Stromal cell of bone marrow (primary cell): ENCODE results near the gene RGS7.

Experiments used
- DNase-seq: peaks from one replicate; pipeline ENCODE4 v3.0.0-alpha.2; 2012; ENCODE audit warnings: low read depth

RGS7 gene

GRCh38 chr1:240831922-240832321 lies 525.1 kb downstream of the RGS7 start:
- DNase-seq: no peak

DNA sequence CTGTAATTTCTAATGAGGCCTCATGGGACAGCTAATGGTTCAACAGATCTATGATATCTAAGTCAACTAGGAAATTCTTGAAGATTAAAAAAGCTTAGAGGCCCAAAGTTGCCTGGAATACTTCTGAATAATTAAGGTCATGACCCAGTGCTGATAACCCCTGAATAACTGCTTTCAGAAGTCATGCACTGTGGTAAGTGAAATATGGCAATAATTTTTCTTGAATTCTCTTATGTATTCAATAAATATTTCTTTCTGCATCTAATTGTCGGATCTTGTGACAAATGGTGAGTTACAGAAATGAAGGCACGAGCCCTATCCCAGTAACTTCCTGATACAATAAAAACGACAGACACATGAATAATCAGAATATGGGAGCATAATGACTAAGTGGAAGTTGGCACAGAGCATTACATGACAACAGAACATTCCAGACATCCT lies 525.8 kb downstream of the RGS7 start:
- DNase-seq: peak; percentile 73

DNA sequence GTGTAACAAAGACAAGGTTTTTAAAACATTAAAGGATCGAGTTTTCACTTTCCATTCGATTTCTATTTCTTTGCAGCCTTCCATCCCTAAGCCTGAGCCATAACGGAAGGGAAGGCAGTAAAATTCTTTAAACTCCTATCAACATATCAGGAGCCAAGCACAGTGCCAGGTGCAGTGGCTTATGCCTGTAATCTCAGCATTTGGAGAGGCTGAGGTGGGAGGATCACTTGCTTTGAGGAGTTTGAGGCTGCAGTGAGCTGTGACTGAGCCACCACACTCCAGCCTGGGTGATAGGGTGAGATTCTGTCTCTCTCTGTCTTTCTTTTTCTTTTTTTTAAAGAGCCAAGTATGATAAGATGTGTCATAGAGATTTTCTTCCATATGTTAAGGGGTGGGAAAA lies 527.5 kb downstream of the RGS7 start:
- DNase-seq: no peak

GRCh38 chr1:240827786-240828185 lies 529.2 kb downstream of the RGS7 start:
- no peak for DNase-seq

DNA sequence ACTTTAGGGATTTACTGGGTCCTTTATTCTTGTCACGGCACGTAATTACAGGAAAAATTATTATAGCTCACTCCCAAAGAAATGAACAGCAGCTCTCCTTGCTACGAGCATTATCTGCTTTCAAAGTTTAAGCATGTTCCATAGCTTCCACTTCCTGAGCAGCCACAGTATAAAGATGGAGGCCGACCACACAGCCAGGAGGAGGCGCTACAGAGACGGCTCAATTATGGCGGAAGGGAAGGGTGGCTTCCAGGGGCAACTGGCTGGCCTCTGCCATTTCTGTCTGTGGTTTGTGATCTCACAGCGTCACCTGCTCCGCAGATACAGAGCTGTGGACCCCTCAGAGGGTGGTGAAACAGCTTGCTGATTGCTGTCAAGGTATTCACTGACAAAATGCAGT lies 532.8 kb downstream of the RGS7 start:
- no peak for DNase-seq

GRCh38 chr1:240823357-240823756 lies 533.6 kb downstream of the RGS7 start:
- DNase-seq: no peak

GRCh38 chr1:240821925-240822324 lies 535.1 kb downstream of the RGS7 start:
- no peak for DNase-seq

GRCh38 chr1:240820816-240821215 lies 536.2 kb downstream of the RGS7 start:
- no peak for DNase-seq

- no peak for DNase-seq
These were observed 540.5 kb downstream of the RGS7 start for GRCh38 chr1:240816472-240816871.

DNA sequence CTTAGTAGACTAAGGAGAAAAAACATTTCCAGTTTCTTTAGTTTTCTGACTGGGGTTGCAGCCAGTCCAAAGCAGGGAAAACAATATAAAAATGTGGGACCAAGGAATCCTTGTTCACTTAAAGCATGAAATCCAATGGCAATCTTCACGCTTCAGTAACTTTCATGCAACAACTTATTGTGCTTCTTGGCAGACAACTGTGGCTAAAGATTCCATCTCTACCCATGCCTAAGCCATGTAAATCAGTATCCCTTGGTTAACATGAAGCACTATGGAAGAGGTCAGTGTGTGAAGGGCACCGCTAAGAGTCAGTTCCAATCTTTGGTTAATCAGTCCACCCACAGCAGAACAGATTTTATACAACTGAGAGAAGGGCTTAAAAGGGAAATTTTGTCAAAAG lies 543.3 kb downstream of the RGS7 start:
- no peak for DNase-seq

DNA sequence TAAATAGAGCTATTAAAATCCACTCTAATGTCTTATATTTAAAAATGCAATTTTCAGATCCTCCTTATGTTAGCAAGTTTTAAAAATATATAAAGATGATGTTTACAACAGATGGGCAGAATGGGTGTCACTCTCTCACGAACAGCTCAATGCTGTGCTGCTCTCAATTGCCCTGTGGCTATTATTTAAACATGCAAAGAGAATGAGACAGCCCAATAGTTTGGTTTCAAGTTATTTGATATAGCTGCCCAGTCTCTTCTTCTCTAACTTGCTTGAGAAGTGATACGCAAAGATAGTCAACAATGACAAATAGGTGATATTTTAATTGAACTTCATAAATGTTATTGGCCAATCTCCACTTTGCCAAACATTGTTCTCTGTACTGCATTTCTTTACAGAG lies 545.7 kb downstream of the RGS7 start:
- DNase-seq: no peak

- DNase-seq: no peak
These were observed 548.6 kb downstream of the RGS7 start for GRCh38 chr1:240808381-240808780.

DNA sequence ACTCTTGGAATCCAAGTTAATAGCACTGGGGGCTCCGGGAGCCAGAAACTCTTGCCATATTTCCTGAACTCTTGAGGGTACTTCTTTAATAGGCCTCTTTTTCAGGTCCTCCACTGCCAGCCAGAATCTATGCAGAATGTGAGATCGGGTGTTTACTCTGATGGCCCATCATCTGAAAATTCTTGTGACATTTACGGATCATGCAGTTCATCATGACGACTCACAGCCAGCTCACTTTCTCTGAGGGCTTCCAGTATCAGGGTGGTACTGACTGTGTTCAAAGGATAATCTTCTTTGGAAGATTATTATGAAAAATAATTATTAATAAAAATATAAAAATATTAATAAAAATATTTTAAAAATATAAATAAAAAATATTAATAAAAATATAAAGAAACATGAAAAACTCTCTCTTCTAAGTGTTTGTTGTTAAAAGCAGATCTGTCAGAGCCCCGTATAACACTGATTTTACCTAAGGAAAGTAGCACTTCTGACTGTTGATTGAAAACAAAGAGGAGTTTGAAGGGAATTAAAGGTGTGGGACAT lies 550.7 kb downstream of the RGS7 start:
- DNase-seq: no peak

DNA sequence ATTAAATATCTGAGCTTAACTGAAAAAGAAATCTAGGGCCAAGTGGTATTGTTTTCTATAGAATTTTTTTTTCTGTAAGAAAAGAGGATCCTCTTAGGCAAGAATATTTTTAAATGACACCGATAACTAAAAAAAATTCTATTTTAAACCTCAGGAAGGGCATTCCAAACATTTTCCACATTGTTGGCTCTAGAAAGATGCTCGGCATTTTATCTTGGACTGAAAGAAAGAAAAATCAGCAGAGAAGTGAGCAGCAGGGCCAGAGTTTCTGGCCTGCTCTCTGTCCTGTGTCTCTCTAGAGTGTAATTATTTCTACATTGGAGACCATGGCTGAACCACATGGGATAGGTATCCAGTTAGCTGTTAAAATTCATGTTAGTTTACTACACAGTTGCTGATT lies 552.5 kb downstream of the RGS7 start:
- DNase-seq: no peak

DNA sequence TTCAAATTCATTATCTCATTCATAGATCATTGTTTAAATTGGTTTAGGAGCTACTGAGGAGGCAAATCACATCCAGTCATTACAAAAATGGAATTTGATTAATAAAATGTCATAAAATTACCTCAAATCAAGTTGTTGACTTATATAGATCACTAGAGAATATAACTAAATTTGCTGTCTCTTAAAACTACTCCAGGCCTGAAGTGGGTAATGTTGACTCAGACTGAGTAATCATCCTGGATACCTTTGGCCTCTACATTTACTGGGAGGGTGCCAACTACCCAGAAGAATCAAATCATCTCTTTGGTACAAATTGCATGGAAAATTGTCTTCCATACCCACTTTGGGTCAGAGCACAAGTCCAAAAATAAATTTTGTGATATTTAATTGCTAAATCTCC lies 553.9 kb downstream of the RGS7 start:
- DNase-seq: peak; percentile 26

DNA sequence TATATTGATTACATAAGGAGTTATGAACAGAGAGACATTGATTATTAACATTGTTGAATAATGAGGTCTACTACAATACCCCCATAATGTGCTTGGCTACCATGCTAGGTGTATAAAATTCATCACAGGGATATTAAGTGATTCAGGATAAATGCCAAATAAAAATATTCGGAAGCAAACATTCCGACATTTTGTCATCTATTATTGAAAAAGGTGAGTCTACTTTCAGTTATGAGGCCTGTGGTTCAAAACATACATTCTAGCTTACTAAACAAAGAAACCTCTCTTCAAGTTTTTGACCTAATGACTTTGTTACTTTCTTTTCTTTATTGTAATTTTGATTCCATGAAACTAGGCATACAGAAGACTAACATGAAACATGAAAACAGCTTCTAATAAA lies 554.7 kb downstream of the RGS7 start:
- no peak for DNase-seq

DNA sequence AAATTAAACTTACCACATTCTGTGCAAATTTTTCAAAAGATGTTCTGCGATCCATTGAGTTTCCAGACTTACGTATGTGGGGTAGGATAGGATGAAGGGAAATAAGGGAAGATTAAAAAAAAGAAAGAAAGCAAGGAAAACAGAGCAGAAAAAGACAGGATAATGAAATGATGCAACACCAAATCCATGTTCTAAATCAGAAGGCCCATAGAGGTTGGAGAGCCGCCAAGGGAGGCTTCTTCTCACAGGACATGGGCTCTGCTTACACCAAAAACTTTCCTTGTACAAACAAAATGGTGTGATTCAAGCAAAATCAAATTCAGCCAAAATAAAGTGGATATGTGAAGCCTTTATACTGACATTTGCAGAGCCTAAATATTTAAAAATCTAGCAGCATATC lies 555.6 kb downstream of the RGS7 start:
- peak; percentile 46 for DNase-seq

GRCh38 chr1:240800291-240800690 lies 556.7 kb downstream of the RGS7 start:
- no peak for DNase-seq

GRCh38 chr1:240797050-240797449 lies 560.0 kb downstream of the RGS7 start:
- DNase-seq: no peak

GRCh38 chr1:240794046-240794843 lies 562.8 kb downstream of the RGS7 start:
- no peak for DNase-seq

DNA sequence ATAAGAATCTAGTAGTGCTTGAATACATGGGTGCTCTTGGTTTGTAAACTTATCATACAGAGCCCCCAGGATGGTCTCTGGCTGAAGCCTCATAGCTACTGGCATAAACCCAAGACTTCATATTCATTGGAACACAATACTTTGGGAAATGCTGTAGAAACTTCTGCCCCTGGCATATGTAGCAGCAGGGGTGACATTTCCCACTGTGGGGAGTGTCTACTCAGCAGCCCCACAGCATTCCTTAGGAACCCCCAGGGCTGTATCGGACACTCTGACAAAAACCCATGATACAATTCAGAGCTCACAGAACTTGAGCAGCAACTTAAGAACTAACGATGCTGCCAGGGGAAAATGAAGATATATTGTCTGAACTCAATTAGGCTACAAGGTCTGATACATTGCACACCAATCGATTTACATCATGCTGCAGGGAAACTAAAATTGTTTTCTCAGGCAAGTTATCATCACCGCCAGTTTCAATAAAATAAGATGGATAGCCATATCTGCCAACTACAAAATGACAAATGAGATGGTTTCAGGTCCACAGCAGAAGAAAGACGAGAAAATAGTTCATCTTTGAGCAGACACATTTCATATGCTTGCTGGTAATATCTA lies 564.0 kb downstream of the RGS7 start:
- DNase-seq: no peak

DNA sequence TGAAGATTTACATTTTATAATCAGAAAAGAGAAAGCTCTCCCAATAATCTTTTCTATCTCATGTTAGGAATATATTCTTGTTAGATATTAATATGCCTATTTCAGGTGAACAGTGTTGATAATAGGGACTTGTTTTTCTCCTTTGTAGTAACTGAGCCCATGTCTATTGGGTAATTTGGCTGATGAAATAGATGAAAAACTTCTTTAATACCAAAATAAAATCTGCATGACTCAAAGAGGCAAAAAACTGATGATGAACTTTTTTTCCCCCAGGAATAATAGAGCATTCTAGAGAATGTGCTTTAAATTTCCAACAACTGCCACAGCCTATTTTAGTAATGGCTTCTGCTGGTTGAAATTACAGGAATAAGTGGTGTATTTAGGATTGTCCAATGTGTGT lies 566.1 kb downstream of the RGS7 start:
- peak; percentile 31 for DNase-seq

- DNase-seq: no peak
These were observed 570.1 kb downstream of the RGS7 start for GRCh38 chr1:240786880-240787279.

- no peak for DNase-seq
These were observed 572.2 kb downstream of the RGS7 start for GRCh38 chr1:240784776-240785175.
